ENCODE measurements around the gene UBAC2.

Gene UBAC2

DNA sequence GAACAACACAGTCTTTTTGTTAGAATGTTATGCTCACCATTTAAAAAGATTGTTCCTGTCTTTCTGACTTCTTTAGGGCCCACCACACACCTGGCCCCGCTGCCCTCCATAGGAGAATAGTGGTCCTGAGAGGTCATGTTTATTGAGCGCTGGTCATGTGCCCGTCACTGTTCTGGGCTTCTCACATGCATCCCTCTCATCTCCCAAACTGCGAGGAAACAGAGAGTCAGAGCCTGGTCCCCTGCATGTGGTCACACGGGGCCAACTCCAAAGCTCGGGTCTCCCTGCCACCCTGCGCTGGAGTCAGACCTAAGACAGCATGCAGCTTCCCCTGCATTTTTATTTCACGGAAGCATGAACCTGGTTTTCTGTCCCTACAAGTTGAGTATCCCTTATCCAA is 177.0 kb downstream of the UBAC2 start:
- H3K4me3 ChIP-seq (replicated peaks; ENCODE audit: low read depth, low read length): no peak overlapping the region
- TF ChIP-seq, protein P1, sequence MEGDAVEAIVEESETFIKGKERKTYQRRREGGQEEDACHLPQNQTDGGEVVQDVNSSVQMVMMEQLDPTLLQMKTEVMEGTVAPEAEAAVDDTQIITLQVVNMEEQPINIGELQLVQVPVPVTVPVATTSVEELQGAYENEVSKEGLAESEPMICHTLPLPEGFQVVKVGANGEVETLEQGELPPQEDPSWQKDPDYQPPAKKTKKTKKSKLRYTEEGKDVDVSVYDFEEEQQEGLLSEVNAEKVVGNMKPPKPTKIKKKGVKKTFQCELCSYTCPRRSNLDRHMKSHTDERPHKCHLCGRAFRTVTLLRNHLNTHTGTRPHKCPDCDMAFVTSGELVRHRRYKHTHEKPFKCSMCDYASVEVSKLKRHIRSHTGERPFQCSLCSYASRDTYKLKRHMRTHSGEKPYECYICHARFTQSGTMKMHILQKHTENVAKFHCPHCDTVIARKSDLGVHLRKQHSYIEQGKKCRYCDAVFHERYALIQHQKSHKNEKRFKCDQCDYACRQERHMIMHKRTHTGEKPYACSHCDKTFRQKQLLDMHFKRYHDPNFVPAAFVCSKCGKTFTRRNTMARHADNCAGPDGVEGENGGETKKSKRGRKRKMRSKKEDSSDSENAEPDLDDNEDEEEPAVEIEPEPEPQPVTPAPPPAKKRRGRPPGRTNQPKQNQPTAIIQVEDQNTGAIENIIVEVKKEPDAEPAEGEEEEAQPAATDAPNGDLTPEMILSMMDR (IDR thresholded peaks at IDR 0.05; ENCODE audit: low read length, missing control alignments): no peak
- no peak for DNase-seq (ENCODE audit: low read depth)

DNA sequence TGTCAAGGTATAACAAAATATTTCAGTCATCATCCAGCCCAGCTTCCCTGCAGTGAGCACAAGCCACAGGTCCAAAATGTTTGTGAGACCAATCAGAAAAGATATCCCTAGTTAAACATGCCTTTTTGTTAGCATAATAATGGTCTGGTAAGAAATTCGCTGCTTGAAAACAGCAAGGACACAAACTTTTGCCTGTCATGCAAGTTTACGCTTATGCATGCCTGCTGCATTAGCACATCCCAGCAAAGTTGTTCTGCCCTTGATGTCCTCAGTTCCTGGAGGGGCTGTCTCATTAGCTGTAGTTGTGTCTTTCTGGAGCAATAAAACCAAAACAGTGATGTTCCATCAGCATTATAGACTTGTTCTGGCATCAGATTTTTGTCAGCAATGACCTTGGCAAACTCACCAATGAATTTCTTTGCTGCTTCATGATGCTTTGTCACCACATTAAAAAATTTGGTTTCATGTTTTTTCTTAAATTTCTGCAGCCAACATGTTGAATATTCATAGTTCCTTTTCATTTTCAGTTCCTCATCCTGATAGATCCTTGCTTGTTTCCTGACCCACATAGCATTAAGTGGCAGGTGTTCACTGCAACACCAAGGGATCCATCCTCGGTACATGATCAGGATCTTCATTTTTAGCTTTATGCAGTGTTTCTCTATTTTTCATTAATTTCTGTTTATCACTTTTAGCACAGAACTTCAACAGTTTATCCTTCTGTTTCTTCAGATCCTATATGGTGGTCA is 178.5 kb downstream of the UBAC2 start:
- no peak overlapping the region for H3K4me3 ChIP-seq (replicated peaks; ENCODE audit: low read depth, low read length)
- TF ChIP-seq, protein P1 (IDR thresholded peaks at IDR 0.05; ENCODE audit: low read length, missing control alignments): no peak
- DNase-seq (ENCODE audit: low read depth): no peak

DNA sequence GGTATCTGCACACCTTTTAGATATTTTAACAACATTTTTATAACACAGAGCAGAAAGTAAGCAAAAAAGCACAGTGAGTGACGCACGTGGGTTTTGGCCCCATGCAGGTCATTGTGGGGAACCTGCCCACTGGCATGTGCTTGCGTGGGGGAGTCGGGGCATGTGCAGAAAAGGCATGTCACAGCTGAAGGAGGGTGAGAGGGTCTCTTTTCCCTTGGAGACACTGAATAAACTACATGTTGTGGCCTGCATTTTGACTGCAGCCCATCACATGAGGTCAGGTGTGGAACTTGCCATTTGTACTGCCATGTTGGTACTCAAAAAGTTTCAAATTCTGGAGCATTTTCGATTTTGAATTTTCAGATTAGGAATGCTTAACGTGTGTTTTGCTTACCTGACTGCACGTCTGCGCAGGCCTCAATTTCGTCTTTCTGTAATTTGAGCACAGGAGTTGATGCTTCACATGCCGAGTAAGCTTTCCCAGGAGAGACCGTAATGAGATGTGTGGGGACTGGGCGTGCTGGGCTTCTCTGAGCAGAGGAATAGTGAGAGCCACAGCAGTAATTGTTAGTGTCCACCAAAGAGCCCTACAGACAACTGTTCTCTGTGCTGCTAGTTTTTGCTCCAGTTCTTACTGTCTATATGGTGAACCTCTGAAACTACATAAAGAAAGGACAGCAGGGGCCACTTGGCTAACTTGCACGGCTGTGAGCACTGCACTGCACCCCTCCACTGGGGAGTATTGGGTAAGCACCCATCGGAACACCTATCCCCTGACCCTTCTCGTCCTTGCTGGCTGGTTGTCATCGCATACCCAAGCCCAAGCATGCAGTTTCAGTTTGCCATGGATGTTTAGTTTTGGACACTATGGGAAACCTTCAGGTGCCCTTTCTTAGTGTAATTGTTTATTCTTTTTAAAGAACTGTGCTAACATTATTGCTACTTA is 179.5 kb downstream of the UBAC2 start:
- H3K4me3 ChIP-seq (replicated peaks; ENCODE audit: low read depth, low read length): no peak overlapping the region
- no peak for DNase-seq (ENCODE audit: low read depth)
- TF ChIP-seq, protein P1 (IDR thresholded peaks at IDR 0.05; ENCODE audit: low read length, missing control alignments): no peak

DNA sequence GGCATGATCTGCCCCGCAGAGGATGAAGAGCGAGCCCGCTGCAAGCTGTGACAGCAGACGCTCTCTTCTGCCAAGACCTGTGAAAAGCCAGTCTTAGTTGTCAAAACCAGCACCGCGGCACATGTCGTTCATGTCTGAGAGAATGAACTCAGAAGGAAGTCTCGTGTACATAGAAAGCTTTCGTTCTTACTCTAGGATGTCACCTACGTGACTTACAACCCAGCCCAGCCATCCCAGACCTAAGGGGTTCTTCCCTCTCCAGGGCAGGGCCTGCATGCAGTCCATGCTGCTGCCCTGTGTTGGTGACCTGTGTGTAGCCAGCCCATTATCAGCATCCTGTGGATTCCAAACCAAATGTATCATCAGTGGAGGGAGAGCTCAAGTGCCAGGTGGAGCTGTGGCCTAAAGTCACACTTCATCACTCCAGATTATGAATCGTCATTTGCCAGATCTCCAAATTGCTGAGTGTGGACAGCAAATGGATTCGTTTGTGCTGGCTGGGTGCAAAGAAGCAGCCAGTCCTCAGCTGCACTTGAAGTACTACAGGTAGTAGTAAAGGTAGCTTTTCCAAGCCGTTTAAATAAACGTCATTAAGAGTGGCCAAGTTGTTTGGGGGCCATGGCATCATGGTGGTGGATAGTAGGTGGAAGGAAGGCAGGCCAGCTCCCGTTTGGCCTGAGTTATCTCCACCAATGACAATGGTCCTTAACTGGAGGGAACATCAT is 180.4 kb downstream of the UBAC2 start:
- no peak overlapping the region for H3K4me3 ChIP-seq (replicated peaks; ENCODE audit: low read depth, low read length)
- DNase-seq (ENCODE audit: low read depth): no peak
- TF ChIP-seq, protein P1 (IDR thresholded peaks at IDR 0.05; ENCODE audit: low read length, missing control alignments): no peak

DNA sequence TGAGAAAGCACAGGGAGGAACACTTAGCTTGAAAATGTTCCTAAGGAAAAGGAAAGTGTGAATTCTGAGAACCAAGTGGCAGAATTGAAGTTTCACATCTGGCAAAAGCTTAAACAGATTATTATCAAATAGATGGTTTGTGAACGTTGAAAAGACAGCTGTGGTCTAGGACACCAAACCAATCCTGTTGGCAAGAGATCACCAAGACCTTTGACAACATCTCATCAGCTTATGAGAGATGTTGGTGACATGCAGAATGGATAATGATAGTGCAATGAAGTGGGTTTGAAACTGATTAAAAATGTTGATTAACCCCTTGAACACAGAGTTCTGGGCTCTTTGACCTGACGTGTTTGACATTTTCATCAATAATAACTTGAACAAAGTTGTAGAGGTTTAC is 181.1 kb downstream of the UBAC2 start:
- TF ChIP-seq, protein P1 (IDR thresholded peaks at IDR 0.05; ENCODE audit: low read length, missing control alignments): no peak
- H3K4me3 ChIP-seq (replicated peaks; ENCODE audit: low read depth, low read length): no peak overlapping the region
- DNase-seq (ENCODE audit: low read depth): no peak

DNA sequence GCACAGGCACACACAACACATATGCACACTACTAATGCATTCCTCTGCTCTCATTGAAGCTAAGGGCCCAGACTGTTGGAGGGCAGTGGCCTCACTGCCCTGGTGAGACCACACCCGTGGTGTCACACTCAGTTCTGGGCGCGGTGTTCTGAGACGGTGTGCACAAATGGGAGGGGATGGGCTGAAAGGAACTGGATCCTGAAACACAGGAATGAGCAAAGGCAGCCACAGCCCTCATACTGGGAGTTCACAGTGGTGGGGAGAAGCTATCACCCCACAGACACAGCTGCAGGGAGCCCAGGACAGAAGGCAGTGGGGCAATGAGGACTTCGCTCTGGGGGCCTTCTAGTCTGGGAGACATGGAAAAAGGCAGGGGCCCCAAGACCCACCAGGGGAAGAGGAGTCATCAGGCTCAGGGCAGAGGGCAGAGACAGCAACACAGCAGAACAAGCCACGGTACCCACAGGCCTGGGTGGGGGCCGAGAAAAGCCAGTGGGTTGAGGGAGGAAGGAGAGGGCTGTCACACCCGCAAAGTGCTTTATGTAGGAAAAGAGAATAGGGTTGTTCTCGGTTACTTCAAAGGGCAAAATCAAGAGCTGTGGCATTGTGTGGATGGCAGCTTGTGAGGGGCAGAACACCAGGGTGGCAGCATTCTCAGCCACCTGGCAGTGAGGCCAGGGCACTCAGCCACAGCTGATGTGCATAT is 181.9 kb downstream of the UBAC2 start:
- DNase-seq (ENCODE audit: low read depth): no peak

More for the DNA sequence above, 181.9 kb downstream of the UBAC2 start:
- TF ChIP-seq, protein P1 (IDR thresholded peaks at IDR 0.05; ENCODE audit: low read length, missing control alignments): no peak
- H3K4me3 ChIP-seq (replicated peaks; ENCODE audit: low read depth, low read length): no peak overlapping the region
